IPS-NIHi11 (cell line): Measurements from ENCODE around the gene EHBP1L1.
A peak's percentile ranks its signal among the peaks of the same experiment; 100 is the strongest.

ENCODE experiments used
- DNase-seq: peaks from one replicate; pipeline ENCODE4 v3.0.0; 2012; ENCODE audit warnings: mixed read lengths, low spot score

EHBP1L1 gene

DNA sequence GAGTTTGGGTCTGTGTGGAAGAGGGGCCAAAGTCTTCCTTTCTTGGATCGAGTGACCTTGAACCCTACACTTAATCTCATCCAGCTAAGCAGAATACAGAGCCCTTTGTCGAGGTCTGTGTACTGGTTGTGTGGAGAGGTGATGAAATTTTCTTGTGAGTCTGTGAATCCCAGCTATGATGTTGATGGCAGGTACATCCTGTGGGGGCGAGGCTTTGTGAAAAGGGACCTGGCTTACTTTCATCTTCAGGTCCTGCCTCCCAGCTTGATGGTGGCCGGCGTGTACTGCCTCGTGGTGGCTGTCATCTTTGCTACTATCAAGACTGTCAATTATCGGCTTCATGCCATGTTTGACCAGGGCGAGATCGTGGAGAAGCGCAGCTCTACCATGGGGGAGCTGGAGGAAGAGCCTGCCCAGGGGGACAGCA lies 40.7 kb downstream of the EHBP1L1 start:
- no peak for DNase-seq

DNA sequence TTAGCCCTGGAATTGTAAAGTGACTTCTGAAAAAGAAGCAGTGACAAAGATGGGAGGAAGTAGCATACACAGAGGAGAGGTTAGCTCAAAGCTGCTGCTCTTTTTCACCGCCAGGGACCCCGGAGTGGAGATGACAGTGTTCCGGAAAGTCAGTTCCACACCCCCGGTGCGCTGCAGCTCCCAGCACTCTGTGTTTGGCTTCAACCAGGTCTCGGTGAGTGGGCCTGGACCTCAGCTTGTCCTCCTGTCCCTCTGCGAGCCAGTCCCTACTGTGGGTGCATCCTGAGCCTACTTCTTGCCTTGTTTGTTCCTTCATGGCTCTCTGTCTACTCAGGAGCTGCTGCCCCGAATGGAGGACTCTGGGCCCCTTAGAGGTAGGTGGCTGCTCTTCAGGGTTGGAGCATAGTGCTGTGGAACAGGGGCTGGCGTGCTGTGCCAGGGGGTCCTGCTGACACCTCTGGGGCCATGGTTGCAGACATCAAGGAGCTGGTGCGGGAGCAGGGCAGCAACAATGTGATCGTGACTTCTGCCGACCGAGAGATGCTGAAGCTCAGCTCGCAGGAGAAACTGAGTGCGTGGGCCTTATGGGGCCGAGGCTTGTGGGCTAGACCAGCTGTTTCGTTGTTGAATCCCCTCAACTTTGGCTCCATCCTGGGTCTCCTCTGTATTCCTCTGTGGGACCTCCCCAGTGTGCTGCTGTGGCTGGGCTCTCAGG lies 41.4 kb downstream of the EHBP1L1 start:
- DNase-seq = no peak

DNA sequence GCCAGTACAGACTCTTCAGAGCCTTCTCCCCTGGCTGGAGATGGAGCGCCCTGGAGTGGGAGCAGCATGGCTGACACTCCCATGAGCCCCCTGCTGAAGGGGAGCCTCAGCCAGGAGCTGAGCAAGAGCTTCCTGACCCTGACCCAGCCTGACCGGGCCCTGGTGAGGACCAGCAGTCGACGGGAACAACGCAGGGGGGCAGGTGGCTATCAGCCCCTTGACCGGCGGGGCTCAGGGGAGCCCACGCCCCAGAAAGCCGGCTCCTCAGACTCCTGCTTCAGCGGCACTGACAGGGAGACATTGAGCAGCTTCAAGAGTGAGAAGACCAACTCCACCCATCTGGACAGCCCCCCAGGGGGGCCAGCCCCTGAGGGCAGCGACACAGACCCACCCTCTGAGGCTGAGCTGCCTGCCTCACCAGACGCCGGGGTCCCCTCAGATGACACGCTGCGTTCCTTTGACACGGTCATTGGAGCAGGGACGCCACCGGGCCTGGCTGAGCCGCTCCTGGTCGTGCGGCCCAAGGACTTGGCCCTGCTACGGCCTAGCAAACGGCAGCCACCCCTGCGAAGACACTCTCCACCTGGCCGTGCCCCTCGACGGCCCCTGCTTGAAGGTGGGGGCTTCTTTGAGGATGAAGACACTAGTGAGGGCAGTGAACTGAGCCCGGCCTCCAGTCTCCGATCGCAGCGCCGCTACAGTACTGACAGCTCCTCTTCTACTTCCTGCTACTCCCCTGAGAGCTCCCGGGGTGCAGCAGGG lies 42.3 kb downstream of the EHBP1L1 start:
- DNase-seq = no peak

DNA sequence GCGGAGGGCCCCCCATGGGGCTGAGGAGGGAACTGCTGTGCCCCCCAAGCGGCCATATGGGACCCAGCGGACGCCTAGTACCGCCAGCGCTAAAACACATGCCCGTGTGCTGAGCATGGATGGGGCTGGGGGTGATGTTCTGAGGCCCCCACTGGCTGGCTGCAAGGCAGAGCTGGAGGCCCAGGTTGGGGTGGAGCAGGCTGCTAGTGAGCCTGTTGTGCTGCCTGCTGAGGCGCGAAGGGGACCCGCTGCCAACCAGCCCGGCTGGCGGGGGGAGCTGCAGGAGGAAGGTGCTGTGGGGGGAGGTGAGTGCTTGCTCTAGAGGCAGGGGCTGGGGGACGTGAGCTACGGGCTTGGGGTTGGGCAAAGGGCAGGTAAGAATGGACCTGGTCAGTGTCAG lies 42.9 kb downstream of the EHBP1L1 start:
- no peak for DNase-seq

DNA sequence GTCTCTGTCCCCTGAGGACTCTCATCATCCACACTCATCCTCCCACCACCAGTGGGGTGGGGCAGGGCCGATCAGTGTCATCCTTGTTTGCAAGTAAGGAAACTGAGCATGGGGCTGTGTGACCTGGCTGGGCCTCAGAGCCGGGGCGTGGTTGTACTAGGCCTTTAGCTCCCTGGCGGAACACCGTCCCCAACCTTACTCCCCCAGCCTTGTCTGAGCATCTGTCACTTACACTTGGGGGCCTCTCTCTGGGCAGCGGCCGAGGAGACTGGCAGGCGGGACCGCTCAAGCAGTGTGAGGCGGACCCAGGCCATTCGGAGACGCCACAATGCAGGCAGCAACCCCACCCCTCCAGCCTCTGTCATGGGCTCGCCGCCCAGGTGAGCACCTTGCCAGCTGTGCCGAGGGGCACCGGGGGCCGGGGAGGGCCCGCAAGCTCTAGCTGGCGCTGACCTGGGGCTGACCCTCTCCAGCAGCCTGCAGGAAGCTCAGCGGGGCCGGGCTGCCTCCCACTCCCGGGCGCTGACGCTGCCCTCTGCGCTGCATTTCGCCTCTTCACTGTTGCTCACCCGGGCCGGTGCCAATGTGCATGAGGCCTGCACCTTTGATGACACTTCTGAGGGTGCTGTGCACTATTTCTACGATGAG lies 43.6 kb downstream of the EHBP1L1 start:
- no peak for DNase-seq

DNA sequence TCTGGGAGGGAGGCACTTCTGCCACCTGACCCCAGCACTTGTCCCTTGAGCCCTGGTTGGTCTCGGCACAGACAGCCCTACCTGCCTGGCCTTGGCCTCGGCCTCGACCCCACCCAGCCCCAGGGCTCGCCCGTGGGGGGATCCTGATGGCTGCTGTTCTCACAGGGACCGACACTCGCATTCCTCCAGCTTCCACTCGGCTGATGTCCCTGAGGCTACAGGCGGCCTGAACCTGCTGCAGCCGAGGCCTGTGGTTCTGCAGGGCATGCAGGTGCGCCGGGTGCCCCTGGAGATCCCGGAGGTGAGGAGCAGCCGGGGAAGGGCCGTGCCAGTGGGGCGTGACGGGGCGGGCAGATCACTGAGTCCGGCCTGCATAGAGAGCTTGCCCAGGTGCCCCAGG lies 44.8 kb downstream of the EHBP1L1 start:
- no peak for DNase-seq

DNA sequence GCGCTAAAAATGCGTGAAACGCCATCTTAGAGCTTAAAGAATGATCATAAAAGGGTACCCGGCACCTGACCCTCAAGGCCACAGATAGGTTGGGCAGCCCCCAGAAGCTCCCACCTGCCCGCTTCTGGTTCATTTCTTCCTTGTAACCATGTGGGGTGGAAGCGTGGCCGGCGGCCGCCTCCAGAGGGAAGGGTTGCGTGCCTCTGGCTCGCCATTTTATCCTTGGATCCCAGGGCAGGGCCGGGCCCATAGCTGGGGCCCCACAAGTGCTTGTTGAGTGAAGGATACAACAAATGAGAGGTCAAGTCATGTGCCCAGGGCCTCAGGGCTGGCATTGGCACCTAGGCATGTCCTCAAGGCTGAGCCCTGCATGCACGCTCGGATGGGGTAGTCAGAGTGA lies 45.6 kb downstream of the EHBP1L1 start:
- no peak for DNase-seq

DNA sequence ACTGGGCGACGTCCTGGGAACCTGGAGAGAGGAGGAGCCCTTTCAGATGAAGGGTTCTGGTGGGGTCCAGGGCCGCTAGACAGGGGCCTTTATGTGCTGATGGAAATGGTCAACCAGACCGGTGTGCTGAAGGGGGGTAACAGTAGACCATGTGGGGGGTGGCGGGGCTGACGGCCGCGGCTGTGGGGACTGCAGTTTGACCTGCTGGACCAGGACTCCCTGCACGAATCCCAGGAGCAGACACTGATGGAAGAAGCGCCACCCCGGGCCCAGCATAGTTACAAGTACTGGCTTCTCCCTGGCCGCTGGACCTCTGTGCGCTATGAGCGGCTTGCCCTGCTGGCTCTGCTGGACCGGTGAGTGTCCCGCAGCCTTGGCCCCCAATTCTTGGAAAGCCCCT lies 46.2 kb downstream of the EHBP1L1 start:
- no peak for DNase-seq

DNA sequence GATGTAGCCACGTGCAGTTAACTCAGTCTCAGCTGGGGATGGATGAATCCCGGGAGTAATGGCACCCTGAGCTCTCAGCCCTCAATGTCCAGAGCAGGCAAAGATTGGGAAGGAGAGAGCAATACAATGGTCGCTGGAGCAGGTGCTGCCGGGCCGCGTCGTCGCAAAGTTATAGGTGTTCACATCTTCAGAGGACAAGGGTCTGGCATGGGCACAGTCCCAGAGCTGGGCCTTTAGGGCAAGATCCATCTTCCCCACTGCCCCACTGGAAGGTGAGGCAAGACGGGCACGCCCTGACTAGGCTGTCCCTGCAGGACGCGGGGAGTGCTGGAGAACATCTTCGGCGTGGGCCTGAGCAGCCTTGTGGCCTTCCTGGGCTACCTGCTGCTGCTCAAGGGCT lies 47.3 kb downstream of the EHBP1L1 start:
- no peak for DNase-seq

DNA sequence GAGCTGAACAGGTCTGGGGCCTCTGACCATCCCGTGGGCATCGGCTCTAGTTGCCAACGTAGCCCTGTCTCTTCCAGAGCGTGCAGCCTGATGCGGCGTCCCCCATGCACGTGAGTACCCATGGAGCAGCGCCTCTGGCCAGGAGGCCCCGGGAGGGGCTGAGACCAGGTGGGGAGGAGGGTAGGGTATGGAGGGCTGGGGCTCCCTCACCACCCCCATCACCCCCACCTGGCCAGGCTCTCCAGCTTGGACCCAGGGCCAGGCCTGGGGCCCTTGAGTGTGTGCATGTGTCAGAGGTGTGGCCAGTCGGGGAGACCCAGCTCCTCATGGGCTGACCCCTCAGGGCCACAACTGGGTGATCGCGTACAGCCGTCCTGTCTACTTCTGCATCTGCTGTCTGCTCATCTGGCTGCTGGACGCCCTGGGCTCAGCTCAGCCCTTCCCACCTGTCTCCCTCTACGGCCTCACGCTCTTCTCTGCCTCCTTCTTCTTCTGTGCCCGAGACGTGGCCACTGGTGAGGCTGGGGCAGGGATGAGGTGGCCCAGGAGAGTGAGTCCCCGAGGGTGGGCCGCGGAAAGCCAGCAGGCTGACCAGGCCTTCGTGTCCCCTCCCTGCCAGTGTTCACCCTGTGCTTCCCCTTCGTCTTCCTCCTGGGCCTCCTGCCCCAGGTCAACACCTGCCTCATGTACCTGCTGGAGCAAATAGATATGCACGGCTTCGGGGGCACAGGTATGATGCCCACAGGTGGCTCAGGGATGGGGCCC lies 48.2 kb downstream of the EHBP1L1 start:
- DNase-seq = no peak

DNA sequence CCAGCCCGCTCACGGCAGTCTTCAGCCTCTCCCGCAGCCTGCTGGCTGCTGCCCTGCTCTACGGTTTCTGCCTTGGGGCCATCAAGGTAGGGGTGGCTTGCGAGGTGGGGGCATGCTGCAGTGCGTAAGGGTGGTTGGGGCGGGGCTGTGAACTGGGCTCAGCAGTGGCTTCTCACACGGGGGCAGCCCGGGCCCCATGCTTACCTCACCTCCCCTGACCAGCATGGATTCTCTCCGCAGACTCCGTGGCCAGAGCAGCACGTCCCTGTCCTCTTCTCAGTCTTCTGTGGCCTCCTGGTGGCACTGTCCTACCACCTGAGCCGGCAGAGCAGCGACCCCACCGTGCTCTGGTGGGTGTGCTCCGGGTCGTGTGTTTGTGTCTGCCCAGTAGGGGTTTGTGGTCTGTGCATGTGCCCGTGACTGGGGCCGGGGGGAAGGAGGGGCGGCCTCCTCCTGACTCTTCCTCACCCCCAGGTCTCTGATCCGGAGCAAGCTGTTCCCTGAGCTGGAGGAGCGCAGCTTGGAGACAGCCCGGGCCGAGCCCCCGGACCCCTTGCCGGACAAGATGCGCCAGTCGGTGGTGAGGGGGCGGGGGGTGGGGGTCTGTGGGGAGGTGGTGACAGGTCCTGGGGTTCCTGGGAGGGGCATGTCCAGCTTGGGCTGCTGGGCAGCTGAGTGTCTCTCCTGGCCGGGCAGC lies 49.2 kb downstream of the EHBP1L1 start:
- no peak for DNase-seq

DNA sequence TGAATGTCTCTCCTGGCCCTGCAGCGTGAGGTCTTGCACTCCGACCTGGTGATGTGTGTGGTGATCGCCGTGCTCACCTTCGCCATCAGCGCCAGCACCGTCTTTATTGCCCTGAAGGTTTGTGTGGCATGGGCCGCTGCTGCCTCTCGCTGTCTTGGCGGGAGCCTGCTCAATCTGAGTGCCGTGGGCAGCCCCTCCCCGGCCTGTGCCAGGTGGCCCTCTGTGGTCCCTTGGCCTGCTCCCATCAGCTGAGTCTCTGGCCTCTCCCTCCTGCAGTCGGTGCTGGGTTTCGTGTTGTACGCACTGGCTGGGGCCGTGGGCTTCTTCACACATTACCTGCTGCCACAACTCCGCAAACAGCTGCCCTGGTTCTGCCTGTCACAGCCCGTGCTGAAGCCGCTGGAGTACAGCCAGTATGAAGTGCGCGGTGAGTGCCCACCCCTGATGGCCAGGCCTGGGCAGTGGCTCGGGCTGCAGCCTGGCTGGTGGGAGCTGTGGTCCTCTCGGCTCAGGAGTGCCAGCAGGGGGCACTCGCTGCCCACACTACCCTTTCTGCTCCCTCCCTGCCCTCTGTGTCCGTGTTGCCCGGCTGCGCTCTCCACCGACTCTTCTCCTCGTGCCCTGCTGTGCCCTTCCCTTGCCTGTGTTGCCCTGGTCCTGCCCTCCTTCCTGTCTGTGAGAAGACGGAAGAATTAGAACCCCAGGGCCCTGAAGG lies 49.9 kb downstream of the EHBP1L1 start:
- peak; percentile 87 for DNase-seq

DNA sequence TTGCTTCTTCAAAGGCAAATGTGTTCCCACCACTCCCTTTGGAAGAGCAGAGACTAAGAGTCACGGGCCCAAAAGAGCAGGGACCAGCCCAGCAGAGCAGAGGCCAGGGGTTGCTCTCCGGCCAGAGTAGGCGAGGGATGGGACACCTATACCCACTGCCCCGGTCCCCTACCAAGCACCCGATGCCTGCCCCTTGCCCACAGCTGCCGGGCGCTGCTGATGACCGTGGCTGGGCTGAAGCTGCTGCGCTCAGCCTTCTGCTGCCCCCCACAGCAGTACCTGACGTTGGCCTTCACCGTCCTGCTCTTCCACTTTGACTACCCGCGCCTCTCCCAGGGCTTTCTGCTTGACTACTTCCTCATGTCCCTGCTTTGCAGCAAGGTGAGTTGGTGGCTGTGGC lies 51.3 kb downstream of the EHBP1L1 start:
- no peak for DNase-seq

DNA sequence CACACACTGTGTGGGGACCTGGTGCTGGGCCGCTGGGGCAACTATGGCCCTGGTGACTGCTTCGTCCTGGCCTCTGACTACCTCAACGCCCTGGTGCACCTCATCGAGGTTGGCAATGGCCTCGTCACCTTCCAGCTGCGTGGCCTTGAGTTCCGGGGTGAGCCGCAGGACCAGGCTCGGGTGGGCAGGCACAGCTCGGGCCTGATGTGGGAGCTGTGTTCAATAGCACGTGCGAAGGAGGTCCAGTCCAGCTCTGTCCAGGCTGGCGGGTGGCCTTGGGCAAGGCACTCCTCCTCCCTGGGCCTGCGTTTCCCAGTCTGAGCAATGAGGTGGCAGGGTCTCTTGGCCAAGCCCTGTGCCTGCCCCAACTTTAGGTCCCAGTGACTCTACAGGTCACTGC lies 53.7 kb downstream of the EHBP1L1 start:
- no peak for DNase-seq

DNA sequence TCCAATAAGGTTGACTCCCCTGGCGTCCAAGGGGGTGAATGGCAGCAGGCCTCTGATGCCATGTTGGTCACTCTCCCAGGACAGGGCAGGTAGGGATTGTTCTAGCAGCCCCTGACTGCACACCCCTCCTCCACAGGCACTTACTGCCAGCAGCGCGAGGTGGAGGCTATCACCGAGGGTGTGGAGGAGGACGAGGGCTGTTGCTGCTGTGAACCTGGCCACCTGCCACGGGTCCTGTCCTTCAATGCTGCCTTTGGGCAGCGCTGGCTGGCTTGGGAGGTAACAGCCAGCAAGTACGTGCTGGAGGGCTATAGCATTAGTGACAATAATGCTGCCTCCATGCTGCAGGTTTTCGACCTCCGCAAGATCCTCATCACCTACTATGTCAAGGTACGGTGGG lies 54.4 kb downstream of the EHBP1L1 start:
- no peak for DNase-seq

DNA sequence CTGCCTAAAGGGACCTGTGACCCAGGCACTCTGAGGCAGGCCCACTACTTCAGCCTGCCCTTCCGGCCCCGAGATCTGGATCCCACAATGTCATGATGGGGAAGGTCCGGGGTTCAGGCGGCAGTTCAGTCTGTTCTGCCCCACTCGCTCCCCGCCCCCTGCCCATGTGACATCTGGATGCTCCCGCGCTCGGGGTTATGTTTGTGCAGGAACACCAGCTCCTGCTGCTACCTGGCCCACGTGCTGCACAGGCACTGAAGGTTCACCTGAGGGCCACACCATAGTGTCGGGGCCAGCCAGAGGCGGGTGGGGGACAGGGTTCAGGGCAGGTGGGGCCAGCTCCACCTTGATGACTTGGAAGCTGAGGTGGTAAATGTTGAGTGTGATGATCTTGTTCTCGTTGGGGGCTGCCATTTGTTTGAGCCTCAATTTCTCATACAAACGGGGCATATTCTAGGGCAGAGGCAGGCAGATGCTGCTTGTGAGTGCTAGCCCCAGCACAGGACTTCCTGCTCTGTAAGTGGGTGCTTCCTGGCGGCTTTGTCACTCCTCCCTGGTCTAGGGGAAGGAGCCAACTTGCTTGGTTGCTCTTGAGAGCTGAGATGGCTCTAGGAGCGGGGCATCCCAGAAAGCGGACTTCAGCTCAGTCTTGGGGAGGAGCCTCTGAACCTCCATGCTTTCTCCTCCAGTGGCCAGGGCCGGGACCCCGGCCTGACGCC lies 57.7 kb downstream of the EHBP1L1 start:
- no peak for DNase-seq

DNA sequence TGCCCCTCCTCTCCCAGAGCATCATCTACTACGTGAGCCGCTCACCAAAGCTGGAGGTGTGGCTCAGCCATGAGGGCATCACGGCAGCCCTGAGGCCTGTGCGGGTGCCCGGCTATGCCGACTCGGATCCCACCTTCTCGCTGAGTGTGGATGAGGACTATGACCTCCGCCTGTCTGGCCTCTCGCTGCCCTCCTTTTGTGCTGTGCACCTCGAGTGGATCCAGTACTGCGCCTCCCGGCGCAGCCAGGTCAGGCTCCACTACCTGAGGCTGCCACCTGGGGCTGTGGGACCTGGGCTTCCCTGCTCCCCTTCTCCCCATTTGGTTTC lies 58.2 kb downstream of the EHBP1L1 start:
- DNase-seq = no peak

DNA sequence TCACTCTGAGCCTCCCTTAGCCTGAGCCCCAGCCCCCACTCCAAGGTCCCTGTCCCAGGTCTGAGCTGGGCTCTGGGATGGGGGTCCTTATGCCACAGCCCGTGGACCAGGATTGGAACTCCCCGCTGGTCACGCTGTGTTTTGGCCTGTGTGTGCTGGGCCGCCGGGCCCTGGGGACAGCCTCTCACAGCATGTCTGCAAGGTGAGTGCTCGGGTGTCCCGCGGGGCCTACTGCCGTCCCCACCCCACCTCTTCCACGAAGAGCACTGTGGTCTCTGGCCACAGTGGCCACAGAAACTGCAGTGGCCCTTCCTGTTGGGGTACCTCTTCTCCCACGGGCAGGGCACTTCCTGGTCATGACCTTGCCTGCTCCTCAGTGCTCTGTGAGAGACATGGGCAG lies 58.6 kb downstream of the EHBP1L1 start:
- DNase-seq = no peak

DNA sequence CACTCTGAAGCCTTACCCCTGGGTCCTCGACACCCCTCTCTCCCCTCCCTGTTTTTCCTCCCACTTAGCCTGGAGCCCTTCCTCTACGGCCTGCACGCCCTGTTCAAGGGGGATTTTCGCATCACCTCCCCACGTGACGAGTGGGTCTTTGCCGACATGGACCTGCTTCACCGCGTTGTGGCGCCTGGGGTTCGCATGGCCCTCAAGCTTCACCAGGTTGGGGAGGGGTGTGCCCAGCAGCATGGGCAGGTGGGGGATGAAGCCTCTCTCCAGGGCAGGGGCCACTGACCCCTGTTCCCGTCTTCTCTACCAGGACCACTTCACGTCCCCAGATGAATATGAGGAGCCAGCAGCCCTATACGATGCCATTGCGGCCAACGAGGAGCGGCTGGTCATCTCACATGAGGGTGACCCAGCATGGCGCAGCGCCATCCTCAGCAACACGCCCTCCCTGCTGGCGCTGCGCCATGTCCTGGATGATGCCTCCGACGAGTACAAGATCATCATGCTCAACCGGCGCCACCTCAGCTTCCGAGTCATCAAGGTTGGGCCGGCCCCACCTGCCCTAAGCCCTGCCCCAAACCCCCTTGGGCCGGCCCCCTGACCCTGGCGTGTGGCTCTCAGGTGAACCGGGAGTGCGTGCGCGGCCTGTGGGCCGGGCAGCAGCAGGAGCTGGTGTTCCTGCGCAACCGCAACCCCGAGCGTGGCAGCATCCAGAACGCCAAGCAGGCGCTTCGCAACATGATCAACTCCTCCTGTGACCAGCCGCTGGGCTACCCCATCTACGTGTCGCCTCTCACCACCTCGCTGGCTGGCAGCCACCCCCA lies 59.3 kb downstream of the EHBP1L1 start:
- DNase-seq = no peak
